ENCODE data around the gene RAET1E.
"Not testable (repeated sequence)": the region's sequence is repeated elsewhere in the genome, so short reads cannot be mapped to it uniquely, and the experiment has no call there.

RAET1E gene

GRCh38 chr6:149909701-149910470, 12.0 kb upstream of the RAET1E start:
- TF ChIP-seq ZFX (IDR thresholded peaks at IDR 0.05), result no peak
- no peak for TF ChIP-seq CTCF (conservative IDR thresholded peaks at IDR 0.05)
- H3K27ac ChIP-seq, result no peak overlapping the region

- H3K27ac ChIP-seq, result not testable (repeated sequence)
These were observed 10.6 kb upstream of the RAET1E start for GRCh38 chr6:149908480-149908879.

- H3K27ac ChIP-seq, result no peak overlapping the region
- no peak for TF ChIP-seq CTCF (conservative IDR thresholded peaks at IDR 0.05)
- TF ChIP-seq ZFX (IDR thresholded peaks at IDR 0.05), result no peak
These were observed 9.4 kb upstream of the RAET1E start for GRCh38 chr6:149907317-149907716.

- no peak for TF ChIP-seq ZFX (IDR thresholded peaks at IDR 0.05)
- no peak for TF ChIP-seq CTCF (conservative IDR thresholded peaks at IDR 0.05)
- no peak overlapping the region for H3K27ac ChIP-seq
These were observed 8.5 kb upstream of the RAET1E start for GRCh38 chr6:149906405-149906804.

- TF ChIP-seq ZFX (IDR thresholded peaks at IDR 0.05) (no peak), CTCF (conservative IDR thresholded peaks at IDR 0.05) (no peak)
- H3K27ac ChIP-seq, result no peak overlapping the region
These were observed 8.0 kb upstream of the RAET1E start for GRCh38 chr6:149905911-149906371.

GRCh38 chr6:149905371-149905910, 7.5 kb upstream of the RAET1E start:
- no peak overlapping the region for H3K27ac ChIP-seq
- TF ChIP-seq ZFX (IDR thresholded peaks at IDR 0.05) (no peak), CTCF (conservative IDR thresholded peaks at IDR 0.05) (no peak)

GRCh38 chr6:149904661-149905370, 6.9 kb upstream of the RAET1E start:
- H3K27ac ChIP-seq, result no peak overlapping the region
- TF ChIP-seq ZFX (IDR thresholded peaks at IDR 0.05), result no peak
- no peak for TF ChIP-seq CTCF (conservative IDR thresholded peaks at IDR 0.05)
